CD1c-positive myeloid dendritic cell (primary cell): ENCODE data around the gene EQTN.
A peak's percentile ranks its signal among the peaks of the same experiment; 100 is the strongest.
"Not testable (repeated sequence)": the region's sequence is repeated elsewhere in the genome, so short reads cannot be mapped to it uniquely, and the experiment has no call there.

ENCODE experiments used
- DNase-seq: peaks from one replicate; pipeline ENCODE4 v3.0.0-alpha.2; 2016; ENCODE audit errors: extremely low spot score

EQTN gene

GRCh38 chr9:27293996-27294395 is 3.0 kb downstream of the EQTN start:
- no peak for DNase-seq

- DNase-seq = no peak
Observed at GRCh38 chr9:27292659-27293405, 4.1 kb downstream of the EQTN start.

- DNase-seq = no peak
Observed at GRCh38 chr9:27291292-27291691, 5.7 kb downstream of the EQTN start.

- no peak for DNase-seq
Observed at GRCh38 chr9:27282269-27282668, 14.7 kb downstream of the EQTN start.

GRCh38 chr9:27280860-27281259 is 16.1 kb downstream of the EQTN start:
- peak; percentile 66 for DNase-seq

GRCh38 chr9:27280249-27280648 is 16.7 kb downstream of the EQTN start:
- no peak for DNase-seq

GRCh38 chr9:27279611-27280010 is 17.3 kb downstream of the EQTN start:
- DNase-seq = no peak

GRCh38 chr9:27278374-27278773 is 18.6 kb downstream of the EQTN start:
- no peak for DNase-seq

GRCh38 chr9:27276193-27277030 is 20.5 kb downstream of the EQTN start:
- DNase-seq = peak; percentile 70

- no peak for DNase-seq
Observed at GRCh38 chr9:27273186-27273585, 23.8 kb downstream of the EQTN start.

- DNase-seq = no peak
Observed at GRCh38 chr9:27272103-27272502, 24.8 kb downstream of the EQTN start.

- DNase-seq = no peak
Observed at GRCh38 chr9:27261517-27262211, 35.3 kb downstream of the EQTN start.

- DNase-seq = no peak
Observed at GRCh38 chr9:27260789-27261516, 36.0 kb downstream of the EQTN start.

GRCh38 chr9:27258662-27259061 is 38.3 kb downstream of the EQTN start:
- DNase-seq = no peak

- DNase-seq = no peak
Observed at GRCh38 chr9:27248702-27249101, 48.2 kb downstream of the EQTN start.

GRCh38 chr9:27247756-27248155 is 49.2 kb downstream of the EQTN start:
- DNase-seq = peak; percentile 36

- DNase-seq = not testable (repeated sequence)
Observed at GRCh38 chr9:27239648-27240047, 57.3 kb downstream of the EQTN start.
